HPDE6-E6E7 (cell line): ENCODE measurements around the gene TRMT10C.
"Not testable (repeated sequence)": the region's sequence is repeated elsewhere in the genome, so short reads cannot be mapped to it uniquely, and the experiment has no call there.

Experiments used
- DNase-seq: peaks from one replicate; pipeline ENCODE4 v3.0.0; 2011; ENCODE audit warnings: missing footprints; ENCODE audit errors: extremely low spot score

The TRMT10C gene

DNA sequence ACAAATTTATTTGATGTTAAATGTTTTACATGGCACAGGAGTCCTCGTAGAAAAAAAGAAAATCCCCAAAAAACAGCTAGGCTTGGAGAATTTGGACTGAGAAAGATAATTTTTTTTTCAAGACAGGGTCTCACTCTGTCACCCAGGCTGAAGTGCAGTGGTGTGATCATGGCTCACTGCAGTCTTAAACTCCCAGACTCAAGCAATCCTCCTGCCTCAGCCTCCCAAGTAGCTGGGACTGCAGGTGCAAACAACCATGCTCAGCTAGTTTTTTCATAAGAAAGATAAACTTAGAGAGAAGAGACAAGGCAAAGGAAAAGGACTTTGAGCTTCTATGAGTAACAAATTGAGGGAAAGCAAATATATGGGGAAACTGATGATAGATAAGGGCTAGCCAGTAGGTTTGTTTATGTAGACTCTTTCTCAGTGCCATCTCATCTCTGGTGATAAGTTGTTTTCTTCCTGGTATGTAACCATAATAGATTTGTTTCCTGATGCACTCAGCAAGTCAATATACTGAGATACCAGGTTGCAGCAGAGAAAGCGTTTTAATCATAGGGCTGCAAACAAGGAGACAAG, 13.1 kb upstream of the TRMT10C start:
- no peak for DNase-seq

DNA sequence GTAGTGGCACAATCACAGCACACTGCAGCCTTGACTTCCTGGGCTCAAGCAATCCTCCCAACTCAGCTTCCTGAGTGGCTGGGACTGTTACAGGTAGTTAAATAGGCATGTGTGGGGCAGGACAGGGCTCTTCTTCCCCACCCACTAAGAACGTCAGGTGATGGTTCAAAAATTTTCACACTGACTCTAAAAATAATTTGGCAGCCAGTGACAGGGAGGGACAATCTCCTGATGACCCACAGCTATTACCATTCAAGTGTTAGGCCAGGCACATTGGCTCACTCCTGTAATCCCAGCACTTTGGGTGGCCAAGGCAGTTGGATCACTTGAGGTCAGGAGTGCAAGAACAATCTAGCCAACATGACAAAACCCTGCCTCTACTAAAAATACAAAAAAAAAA, 12.2 kb upstream of the TRMT10C start:
- no peak for DNase-seq

DNA sequence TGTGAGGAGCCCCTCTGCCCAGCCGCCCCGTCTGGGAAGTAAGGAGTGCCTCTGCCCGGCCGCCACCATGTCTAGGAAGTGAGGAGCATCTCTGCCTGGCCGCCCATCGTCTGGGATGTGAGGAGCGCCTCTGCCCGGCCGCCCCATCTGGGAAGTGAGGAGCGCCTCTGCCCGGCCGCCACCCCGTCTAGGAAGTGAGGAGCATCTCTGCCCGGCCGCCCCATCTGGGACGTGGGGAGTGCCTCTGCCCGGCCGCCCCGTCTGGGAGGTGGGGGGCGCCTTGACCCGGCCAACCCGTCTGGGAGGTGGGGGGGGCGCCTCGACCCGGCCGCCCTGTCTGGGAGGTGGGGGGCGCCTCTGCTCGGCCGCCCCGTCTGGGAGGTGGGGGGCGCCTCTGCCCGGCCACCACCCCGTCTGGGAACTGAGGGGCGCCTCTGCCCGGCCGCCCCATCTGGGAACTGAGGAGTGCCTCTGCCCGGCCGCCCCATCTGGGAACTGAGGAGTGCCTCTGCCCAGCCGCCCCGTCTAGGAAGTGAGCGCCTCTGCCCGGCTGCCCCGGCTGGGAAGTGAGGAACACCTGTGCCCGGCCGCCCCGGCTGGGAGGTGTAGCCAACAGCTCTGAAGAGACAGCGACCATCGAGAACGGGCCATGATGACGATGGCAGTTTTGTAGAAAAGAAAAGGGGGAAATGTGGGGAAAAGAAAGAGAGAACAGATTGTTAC, 10.1 kb upstream of the TRMT10C start:
- DNase-seq: not testable (repeated sequence)

DNA sequence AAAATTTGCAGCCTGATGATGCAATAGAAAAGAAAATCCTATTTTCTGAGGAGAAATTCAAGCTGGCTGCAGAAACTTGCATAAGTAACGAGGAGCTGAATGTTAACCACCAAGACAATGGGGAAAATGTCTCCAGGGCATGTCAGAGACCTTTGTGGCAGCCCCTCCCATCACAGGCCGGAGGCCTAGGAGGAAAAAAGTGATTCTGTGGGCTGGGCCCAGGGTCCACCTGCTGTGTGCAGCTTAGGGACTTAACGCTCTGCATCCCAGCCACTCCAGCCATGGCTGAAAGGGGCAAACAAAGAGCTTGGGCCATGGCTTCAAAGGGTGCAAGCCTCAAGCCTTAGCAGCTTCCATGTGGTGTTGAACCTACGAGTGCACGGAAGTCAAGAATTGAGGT, 8.3 kb upstream of the TRMT10C start:
- not testable (repeated sequence) for DNase-seq

DNA sequence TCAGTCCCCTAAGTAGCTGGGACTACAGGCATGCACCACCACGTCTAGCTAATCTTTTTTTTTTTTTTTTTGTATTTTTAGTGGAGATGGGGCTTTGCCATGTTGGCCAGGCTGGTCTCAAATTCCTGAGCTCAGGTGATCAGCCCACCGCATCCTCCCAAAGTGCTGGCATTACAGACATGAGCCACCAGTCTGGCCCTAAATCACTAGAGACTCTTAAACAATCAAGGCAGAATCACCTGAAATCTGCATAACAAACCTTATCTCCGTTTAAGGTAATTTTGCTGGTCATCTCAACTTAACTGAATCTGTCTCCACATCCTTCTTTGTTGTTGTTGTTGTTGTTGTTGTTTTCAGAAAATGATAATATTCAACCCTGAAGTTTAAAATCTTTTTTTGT, 5.6 kb upstream of the TRMT10C start:
- DNase-seq: no peak

DNA sequence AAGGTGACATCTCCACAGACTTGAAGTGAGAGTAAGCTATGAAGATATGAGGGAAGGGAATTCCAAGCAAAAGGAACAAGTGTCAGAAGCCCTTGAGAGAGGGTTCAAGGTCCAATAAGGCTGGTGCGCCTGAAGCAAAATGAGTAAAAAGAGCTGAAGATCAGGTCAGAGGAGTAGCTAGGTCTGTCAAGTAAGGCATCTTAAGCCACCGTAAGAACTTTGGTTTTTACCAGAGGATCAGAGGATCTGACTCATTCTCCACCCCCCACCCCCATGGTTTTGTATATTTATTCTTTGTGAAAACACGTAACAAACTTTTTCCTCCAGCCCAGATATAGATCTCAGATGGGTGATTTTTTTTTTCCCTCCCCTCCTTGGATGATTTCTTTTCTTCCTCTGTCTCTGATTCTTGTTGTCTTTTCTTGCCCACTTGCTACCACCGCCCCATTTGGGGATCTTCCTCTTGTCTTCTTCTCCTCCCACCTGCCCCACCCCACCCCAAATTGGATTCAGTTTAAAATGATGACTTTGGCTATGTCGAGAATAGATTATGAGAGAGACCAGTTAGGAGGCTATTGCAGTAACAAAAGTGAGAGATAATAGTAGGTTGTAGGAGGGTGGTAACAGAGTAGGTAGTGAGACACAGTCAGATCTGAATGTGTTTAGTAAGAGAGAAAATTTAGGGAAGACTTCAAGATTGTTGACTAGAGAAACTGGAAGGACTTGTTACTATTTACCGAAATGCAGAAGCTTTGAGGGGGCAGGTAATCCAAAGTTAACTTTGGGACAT, 6.1 kb downstream of the TRMT10C start:
- no peak for DNase-seq

DNA sequence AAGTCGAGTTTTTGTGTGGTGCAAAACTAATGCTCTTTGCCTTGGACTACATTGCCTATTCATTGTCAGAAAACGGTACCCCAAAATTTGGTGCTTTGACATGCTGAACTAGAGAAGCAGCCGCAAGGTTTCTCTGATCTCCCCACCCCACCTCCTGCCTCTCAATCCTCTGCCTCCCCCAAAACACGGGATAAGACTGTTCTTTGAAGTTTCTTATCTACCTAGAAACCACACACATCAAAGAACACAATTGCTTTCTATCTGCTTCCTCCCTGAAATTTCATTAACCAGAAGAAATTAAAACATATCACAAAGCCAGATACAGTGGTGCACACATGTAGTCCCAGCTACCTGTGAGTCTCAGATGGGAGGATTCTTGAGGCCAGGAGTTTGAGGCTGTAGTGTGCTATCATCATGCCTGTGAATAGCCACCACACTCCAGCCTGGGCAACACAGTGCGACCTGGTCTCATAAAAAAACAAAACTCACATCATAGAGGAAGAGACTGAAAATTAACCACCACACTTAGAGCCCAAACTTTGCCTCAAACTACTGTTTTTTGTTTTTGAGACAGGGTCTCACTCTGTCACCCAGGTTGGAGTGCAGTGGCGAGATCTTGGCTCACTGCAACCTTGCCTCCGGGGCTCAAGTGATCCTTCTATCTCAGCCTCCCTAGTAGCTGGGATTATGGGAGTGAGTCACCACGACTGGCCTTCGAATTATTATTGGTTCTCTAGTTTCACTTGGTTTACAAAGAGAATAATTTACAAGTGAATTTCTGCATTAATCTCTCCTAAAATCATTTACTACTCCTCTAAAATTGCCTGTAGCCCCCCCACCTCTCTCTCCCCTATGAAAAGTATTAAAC, 9.6 kb downstream of the TRMT10C start:
- no peak for DNase-seq

DNA sequence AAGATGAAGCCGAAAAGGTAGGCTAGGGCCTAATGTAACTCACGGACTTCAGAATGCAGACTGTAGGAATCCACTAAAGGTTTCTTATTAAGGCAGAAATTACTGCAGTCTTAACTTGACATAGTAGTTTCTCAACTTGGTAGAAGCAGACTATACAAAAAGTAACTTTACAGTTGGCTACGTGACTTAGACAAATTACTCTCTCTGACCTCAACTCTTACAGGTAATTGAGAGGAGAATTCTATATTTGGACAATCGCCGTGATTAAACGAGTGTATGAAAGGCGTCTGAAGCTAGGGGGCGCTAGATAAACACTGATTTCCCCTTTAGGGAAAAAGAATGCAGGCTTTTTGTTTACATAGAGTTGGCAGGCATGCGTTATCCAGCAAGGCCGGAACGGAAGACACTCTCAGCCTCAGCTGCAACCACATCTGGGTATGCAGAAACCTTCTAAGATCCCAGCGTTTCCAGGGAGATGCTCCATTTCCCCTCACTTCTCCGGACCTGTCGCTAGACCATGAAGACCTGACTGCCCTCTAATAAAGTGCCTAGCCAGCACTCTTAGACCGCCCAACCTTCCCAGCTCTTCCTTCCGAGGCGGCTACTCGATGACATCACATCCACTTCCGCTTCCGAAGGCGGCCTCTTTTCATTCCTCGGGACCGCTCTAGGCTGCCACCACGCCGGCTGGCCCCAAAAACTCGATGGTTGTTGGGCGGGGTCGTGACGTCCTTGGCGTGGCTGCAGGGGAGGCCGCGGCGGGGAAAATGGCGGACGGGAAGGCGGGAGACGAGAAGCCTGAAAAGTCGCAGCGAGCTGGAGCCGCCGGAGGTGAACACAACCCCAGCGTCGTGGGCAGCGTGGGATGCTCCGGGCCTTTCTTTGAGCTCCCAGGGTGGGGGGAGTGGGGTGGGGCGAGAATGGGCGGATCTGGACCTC, 12.1 kb downstream of the TRMT10C start, which contains the start of gene PCNP:
Gene PCNP (plus strand): TSS at position 732 of the 939 bp plus-strand sequence. CDS start 36 bp downstream, at position 768.
- peak; percentile 90 for DNase-seq

DNA sequence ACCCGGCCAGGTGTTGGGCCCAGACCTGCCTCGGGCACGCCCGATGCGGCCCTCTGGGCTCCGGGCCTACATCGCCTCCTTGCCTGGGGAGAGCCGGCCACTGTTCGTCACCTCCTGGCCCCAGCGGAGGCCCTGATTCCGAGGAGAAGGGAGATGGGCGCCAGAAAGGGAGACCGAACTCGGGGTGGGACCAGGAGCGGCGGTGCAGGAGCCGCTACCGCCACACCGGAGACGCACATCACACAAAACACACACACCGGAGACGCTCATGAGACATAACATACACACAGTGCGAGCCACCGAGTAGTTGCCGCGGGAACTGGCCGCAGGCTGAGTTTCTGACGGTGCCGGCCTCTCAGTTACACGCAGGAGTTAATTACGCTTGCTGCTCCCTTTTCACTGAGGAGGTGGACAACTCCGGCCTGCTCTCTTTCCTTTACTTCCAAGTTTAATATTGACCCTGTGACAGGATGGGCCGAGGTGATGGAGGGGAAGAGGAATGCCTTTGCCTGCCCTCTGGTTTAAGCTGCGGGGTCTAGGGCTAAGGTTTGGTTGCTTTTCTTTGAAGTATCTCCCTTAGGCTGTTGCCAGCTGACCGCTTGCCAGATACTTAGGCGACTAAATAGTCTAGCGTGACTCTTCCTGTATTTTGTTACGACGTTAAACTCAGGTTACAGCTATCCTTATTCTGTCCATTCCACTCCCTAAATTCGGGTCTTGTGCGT, 12.9 kb downstream of the TRMT10C start:
- DNase-seq: peak; percentile 37

DNA sequence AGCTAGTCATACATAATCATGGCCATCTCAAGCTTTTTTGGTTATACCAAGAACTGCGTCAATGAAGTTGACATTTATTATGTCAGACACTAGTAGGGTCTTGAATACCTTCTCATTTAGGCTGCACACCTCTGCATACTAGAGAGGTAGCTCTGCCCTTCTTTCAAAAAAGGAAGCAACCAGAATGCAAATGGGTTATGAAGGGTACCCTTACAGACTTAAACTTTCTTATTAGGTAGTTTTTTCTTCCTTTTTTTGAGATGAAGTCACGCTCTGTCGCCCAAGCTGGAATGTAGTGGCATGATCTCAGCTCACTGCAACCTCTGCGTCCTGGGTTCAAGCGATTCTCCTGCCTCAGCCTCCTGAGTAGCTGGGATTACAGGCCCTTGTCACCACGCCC, 15.6 kb downstream of the TRMT10C start:
- no peak for DNase-seq

DNA sequence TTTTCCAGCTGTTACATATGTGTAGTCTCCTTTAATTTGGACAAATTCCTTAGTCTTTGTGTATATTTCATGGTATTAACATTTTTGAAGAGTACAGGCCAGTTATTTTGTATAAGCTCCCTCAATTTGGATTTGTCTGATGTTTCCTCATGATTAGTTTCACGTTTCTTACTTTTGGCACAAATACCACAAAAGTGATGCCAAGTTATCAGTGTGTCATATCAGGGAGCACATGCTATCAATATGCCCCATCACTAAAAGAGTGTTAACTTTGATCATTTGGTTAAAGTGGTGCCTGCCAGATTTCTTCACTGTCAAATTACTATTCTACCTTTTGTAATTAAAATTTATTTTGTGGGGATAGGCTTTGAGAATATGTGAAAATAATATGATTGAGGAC, 26.9 kb downstream of the TRMT10C start:
- no peak for DNase-seq

DNA sequence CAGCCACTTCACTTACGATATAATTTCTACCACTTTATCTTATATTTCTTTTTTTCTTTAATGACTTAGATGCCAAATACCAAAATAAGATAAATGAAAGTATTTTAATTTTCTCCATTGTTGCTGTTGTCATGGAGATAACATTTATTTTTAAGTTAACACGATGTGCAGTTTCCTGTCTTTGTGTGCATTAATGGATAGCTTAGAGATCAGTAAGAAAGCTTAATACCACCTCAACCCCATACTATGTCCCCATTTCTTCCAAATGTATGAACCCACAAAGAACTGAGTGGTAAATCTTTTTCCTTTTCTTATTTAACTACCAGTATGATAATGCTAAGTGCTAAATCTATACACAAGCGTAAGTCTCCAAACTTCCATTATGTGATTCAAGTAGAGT, 29.4 kb downstream of the TRMT10C start:
- DNase-seq: no peak

DNA sequence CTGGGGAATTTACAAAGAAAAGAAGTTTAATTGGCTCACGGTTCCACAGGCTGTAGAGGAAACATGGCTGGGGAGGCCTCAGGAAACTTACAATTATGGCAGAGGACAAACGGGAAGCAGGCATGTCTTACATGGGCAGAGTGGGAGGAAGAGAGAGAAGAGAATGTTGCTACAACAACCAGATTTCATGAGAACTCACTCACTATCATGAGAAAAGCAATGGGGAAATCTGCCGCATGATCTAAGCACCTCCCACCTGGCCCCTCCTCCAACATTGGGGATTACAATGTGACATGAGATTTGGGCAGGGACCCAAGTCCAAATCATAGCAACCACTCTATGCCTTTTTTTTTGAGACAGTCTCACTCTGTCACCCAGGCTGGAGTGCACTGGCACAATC, 41.1 kb downstream of the TRMT10C start:
- no peak for DNase-seq

DNA sequence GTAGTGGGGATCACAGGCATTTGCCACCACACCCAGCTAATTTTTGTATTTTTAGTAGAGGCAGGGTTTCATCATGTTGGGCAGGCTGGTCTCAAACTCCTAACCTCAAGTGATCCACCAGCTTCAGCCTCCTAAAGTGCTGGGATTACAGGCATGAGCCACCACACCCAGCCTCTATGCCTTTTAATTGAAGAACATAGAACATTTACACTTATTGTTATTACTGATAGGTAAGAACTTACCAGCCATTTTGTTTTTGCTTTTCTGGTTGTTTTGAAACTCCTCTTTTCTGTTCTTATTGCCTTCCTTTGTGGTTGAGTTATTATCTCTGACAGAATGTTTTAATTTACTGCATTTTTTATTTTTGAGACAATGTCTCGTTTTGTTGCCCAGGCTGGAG, 41.5 kb downstream of the TRMT10C start:
- no peak for DNase-seq

DNA sequence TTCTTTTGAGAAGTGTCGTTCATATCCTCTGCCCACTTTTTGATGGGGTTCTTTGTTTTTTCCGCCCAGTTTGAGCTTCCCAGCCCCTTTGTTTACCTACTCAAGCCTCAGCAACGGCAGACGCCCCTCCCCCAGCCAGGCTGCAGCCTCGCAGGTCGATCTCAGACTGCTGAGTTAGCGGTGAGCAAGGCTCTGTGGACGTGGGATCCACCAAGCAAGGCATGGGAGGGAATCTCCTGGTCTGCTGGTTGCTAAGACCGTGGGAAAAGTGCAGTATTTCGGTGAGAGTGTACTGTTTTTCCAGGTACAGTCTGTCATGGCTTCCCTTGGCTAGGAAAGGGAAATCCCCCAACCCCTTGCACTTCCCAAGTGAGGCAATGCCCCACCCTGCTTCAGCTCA, 43.7 kb downstream of the TRMT10C start:
- DNase-seq: not testable (repeated sequence)

DNA sequence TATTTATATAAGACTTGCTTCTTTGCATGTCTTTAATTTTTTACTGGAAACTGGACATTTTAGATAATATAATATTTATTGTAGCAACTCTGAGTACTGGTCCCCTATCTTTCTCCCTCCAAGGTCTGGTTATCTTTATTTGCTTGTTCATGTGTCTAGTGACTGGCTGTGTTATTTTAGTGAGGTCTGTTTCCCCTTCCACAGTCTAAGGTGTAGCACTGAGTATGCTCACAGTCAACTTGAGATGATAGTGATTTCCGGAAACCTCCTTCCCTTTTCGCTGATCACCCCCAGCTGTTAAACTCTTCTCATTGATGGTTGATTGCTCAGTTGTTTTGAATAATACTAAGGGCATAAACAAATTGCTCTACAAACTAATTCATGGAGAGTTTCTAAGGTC, 49.4 kb downstream of the TRMT10C start:
- DNase-seq: no peak

DNA sequence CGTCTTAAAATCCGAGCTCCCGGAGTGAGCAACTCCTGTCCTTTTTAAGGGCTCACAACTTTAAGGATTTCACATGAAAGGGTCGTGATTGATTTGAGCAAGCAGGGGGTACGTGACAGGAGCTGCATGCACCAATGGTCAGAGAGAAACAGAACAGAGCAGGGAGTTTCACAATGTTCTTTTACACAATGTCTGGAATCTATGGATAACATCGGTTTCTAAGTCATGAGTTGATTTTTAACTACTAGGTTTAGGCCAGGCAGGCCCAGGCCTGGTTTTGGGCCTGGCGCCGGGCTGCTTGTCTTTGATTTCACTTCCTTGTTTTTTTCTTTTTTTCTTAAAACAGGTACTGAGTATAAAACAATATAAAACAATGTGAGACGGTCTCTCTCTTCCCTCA, 51.3 kb downstream of the TRMT10C start:
- DNase-seq: not testable (repeated sequence)

DNA sequence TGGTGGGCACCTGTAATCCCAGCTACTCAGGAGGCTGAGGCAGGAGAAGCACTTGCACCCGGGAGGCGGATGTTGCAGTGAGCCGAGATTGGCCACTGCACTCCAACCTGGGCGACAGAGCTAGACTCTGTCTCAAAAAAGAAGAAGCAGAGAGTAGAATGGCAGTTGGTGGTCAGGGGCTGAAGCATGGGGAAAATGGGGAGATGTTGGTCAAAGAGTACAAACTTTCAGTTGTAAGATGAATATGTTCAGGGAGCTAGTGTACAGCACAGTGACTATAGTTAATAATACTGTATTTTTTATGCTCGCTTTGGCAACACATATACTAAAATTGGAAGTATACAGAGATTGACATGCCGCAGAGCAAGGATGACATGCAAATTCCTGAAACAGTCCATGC, 53.9 kb downstream of the TRMT10C start:
- DNase-seq: no peak
